ENCODE results near the gene IQSEC3. TPM values are rescaled to one million over a fixed set of nuclear protein-coding genes. Genes with fewer than 3 reads are reported as not detected.

IQSEC3 gene
- total and polyA plus RNA-seq, 2 of the 13 experiments (the other 11 are each of a cell fraction or from before 2014, with no cell fraction given): not detected

GRCh38 chr12:143964-144649 lies 77.5 kb downstream of the IQSEC3 start (continued):
- TF ChIP-seq ZBTB38 (CRISPR knock-in tag; IDR thresholded peaks at IDR 0.05): peak; percentile 47; the same call in 1 of the 2 replicates
- TF ChIP-seq XRCC5 (optimal IDR thresholded peaks at IDR 0.05; ENCODE audit: low read length): no peak
- TF ChIP-seq ZNF644 (CRISPR knock-in tag; IDR thresholded peaks at IDR 0.05; ENCODE audit: low read depth): peak; percentile 53; the same call in 1 of the 2 replicates
- TF ChIP-seq TBX2 (CRISPR knock-in tag; IDR thresholded peaks at IDR 0.05; ENCODE audit: borderline replicate concordance): 0 out of 2 replicates have a peak, but pooled peaks have one; percentile 24
- TF ChIP-seq CTCF (CRISPR knock-in tag; IDR thresholded peaks at IDR 0.05): peak; percentile 29; the same call in 1 of the 2 replicates
- peak; percentile 27; the same call in 1 of the 2 replicates for TF ChIP-seq UBTF (CRISPR knock-in tag; IDR thresholded peaks at IDR 0.05)
- TF ChIP-seq PATZ1 (CRISPR knock-in tag; IDR thresholded peaks at IDR 0.05): peak; percentile 47; the same call in 1 of the 2 replicates
- TF ChIP-seq, protein P1, sequence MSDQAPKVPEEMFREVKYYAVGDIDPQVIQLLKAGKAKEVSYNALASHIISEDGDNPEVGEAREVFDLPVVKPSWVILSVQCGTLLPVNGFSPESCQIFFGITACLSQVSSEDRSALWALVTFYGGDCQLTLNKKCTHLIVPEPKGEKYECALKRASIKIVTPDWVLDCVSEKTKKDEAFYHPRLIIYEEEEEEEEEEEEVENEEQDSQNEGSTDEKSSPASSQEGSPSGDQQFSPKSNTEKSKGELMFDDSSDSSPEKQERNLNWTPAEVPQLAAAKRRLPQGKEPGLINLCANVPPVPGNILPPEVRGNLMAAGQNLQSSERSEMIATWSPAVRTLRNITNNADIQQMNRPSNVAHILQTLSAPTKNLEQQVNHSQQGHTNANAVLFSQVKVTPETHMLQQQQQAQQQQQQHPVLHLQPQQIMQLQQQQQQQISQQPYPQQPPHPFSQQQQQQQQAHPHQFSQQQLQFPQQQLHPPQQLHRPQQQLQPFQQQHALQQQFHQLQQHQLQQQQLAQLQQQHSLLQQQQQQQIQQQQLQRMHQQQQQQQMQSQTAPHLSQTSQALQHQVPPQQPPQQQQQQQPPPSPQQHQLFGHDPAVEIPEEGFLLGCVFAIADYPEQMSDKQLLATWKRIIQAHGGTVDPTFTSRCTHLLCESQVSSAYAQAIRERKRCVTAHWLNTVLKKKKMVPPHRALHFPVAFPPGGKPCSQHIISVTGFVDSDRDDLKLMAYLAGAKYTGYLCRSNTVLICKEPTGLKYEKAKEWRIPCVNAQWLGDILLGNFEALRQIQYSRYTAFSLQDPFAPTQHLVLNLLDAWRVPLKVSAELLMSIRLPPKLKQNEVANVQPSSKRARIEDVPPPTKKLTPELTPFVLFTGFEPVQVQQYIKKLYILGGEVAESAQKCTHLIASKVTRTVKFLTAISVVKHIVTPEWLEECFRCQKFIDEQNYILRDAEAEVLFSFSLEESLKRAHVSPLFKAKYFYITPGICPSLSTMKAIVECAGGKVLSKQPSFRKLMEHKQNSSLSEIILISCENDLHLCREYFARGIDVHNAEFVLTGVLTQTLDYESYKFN (CRISPR knock-in tag; conservative IDR thresholded peaks at IDR 0.05): 0 out of 2 replicates have a peak, but pooled peaks have one; percentile 23
- TF ChIP-seq RFX5 (IDR thresholded peaks at IDR 0.05; ENCODE audit: low read depth, low read length): peak; percentile 59; the same call in 1 of the 2 replicates
- TF ChIP-seq TEF (CRISPR knock-in tag; IDR thresholded peaks at IDR 0.05): no peak
- no peak for TF ChIP-seq GZF1 (CRISPR knock-in tag; IDR thresholded peaks at IDR 0.05)
- TF ChIP-seq ARID5B (CRISPR knock-in tag; IDR thresholded peaks at IDR 0.05): peak; percentile 18; the same call in 1 of the 2 replicates
- TF ChIP-seq MAFK (conservative IDR thresholded peaks at IDR 0.05 in 1 of 2, IDR thresholded peaks at IDR 0.05 in 1 of 2; ENCODE audit: low read length in 2 of 2): peak; percentile 98 to 99
